Adrenal gland (tissue), 12 donors: ENCODE data around the gene SSBP3. TPM values are rescaled to one million over a fixed set of nuclear protein-coding genes. Genes with fewer than 3 reads are reported as not detected.
A peak's percentile ranks its signal among the peaks of the same experiment; 100 is the strongest.

Experiments used
- DNase-seq, 7 donors: peaks; one replicate each; pipeline ENCODE4 v3.0.0-alpha.2; 2019 to 2020
- H3K27ac ChIP-seq, 5 donors: fragments of 200-600 bp; sonication (generic) in 4 of 5; 1 replicate in 3 of 5; 2 replicates in 2 of 5; pipeline versions ENCODE4 v1.5.1 to v1.8.0; 2016 to 2020; ENCODE audit warnings: mild to moderate bottlenecking in 1 of 5
- H3K27me3 ChIP-seq: fragments of 200-600 bp; 2 replicates; pipeline ENCODE4 v1.8.0; 2021
- H3K36me3 ChIP-seq, 2 donors: fragments of 200-600 bp; replicated peaks in 1 of 2; 1 replicate in 1 of 2; 2 replicates in 1 of 2; pipeline versions ENCODE4 v1.5.1 to v1.8.0; 2018 to 2022
- H3K4me1 ChIP-seq, 2 donors: fragments of 200-600 bp; replicated peaks in 1 of 2; 1 replicate in 1 of 2; 2 replicates in 1 of 2; pipeline versions ENCODE4 v1.5.1 to v1.8.0; 2018 to 2021
- H3K4me3 ChIP-seq, 4 donors: fragments of 200-600 bp; sonication (generic) in 3 of 4; one replicate each; pipeline ENCODE4 v1.5.1; 2016 to 2018
- H3K9me3 ChIP-seq, 3 donors: fragments of 200-600 bp; sonication (generic) in 1 of 3; replicated peaks in 1 of 3; 1 replicate in 2 of 3; 2 replicates in 1 of 3; pipeline versions ENCODE4 v1.5.1 to v1.8.0; 2016 to 2021
- CTCF ChIP-seq, 6 experiments: fragments of 450-650 bp in 4 of 6; fragments of 200-600 bp in 2 of 6; sonication (generic) in 1 of 6; IDR thresholded peaks; 1 replicate in 5 of 6; 2 replicates in 1 of 6; pipeline versions ENCODE4 v1.5.1 to v1.8.0; 2016 to 2021; ENCODE audit warnings: antibody characterized with exemption in 6 of 6, mild to moderate bottlenecking in 2 of 6, moderate library complexity in 1 of 6
- POLR2A ChIP-seq, 2 donors: fragments of 450-650 bp; IDR thresholded peaks; one replicate each; pipeline ENCODE4 v1.6.1; 2017; ENCODE audit warnings: antibody characterized with exemption in 2 of 2, mild to moderate bottlenecking in 2 of 2, moderate library complexity in 1 of 2
- WGBS, 4 donors: extraction: QIAGEN DNeasy Blood & Tissue Kit in 2 of 4; methylation state at CpG; one replicate each; pipeline versions ENCODE4 v1.1.5 to v1.1.7; 2013 to 2017; 5-methylcytosine and 5-hydroxymethylcytosine counted together
- intact Hi-C, 2 donors: fragments of 100-400 bp; cut with DNase I; formaldehyde crosslinking; loops; one replicate each; pipeline versions ENCODE4 v1.14.1 to v1.15.0; 2022 to 2023
- polyA plus RNA-seq, 3 donors: library from polyadenylated mRNA; stranded (reverse); fragments of 200-250 nt in 2 of 3; fragments of 350-450 nt in 1 of 3; fragmentation: Illumina TruSeq in 1 of 3; extraction: RNeasy Lipid Tissue Mini Kit (QIAGEN cat#74804) in 1 of 3; gene quantifications; one replicate each; pipeline ENCODE4 v1.2.3, GENCODE V29; 2013 to 2014
- total RNA-seq, 9 donors: library from RNA; depleted of rRNA in 4 of 9; stranded (reverse); fragments of >200 nt in 4 of 9; fragments of 120-200 nt in 1 of 9; fragmentation: NEBNext Ultra II Directional in 1 of 9; extraction: Animal tissue kit (Norgen Biotek cat#: 25700) in 1 of 9; gene quantifications; one replicate each; pipeline versions ENCODE4 v1.1.0 to v1.2.4, GENCODE V29; 2013 to 2023
- donor health status: healthy with polysubstance abuse.
- donor health status: Bipolar disorder and iron deficiency.
- donor health status: DM: yes; HTN: yes; CAD: no.
- donor health status: DM: no; HTN: no; CAD: no.
- donor health status: DM: no; HTN: no; CAD: no.
- donor health status: DM: yes; HTN: yes; CAD: no.

The SSBP3 gene
- total and polyA plus RNA-seq, 12 donors = 15.3 to 150 (median 66.0) TPM

- H3K4me1 ChIP-seq = peaks cover 39 to 74% of the 10 kb centered on the region in 2 donors
- peak overlapping the region in 1 of 4 donors; percentile 10 for H3K4me3 ChIP-seq
- no peak for TF ChIP-seq POLR2A (IDR thresholded peaks at IDR 0.05)
- intact Hi-C loops = no loop called here
- no peak for DNase-seq
- 84 to 86% (median 85%) methylated on average over 15 to 16 of the region's 16 CpGs for WGBS, 4 donors
- no peaks in the 10 kb centered on the region for H3K9me3 ChIP-seq
- H3K36me3 ChIP-seq = peaks cover 0 to 5% of the 10 kb centered on the region in 2 donors
- H3K27ac ChIP-seq = peak overlapping the region in 3 of 5 donors; percentile 13 to 90 (median 86)
- no peaks in the 10 kb centered on the region for H3K27me3 ChIP-seq
These were observed 27.2 kb downstream of the SSBP3 start for GRCh38 chr1:54378874-54379554.

GRCh38 chr1:54378157-54378873 is 27.9 kb downstream of the SSBP3 start:
- no peaks in the 10 kb centered on the region for H3K9me3 ChIP-seq

GRCh38 chr1:54377040-54377691 is 29.0 kb downstream of the SSBP3 start:
- no peak overlapping the region for H3K4me3 ChIP-seq
- peaks cover 0 to 5% of the 10 kb centered on the region in 2 donors for H3K36me3 ChIP-seq
- TF ChIP-seq CTCF (IDR thresholded peaks at IDR 0.05) = no peak
- peak in 1 of 2 donors; percentile 28 for TF ChIP-seq POLR2A (IDR thresholded peaks at IDR 0.05)
- H3K4me1 ChIP-seq = peaks cover 39 to 84% of the 10 kb centered on the region in 2 donors
- intact Hi-C loops = no loop called here
- no peaks in the 10 kb centered on the region for H3K27me3 ChIP-seq
- H3K27ac ChIP-seq = peak overlapping the region; percentile 35 to 94 (median 67)
- peak; percentile 54 to 86 (median 84) for DNase-seq
- no peaks in the 10 kb centered on the region for H3K9me3 ChIP-seq
- WGBS, 4 donors = 37 to 48% (median 41%) methylated on average over 6 to 8 of the region's 8 CpGs

More at GRCh38 chr1:54378157-54378873, 27.9 kb downstream of the SSBP3 start:
- Histone ChIP-seq H3K4me3 (no peak overlapping the region), H3K36me3 (peaks cover 0 to 5% of the 10 kb centered on the region in 2 donors), H3K27ac (peak overlapping the region in 3 of 5 donors; percentile 13 to 90 (median 86)), H3K27me3 (no peaks in the 10 kb centered on the region), H3K4me1 (peaks cover 39 to 74% of the 10 kb centered on the region in 2 donors)
- WGBS, 4 donors = 68 to 81% (median 76%) methylated on average over 17 of the region's 17 CpGs
- intact Hi-C loops = no loop called here
- DNase-seq = no peak
- no peak for TF ChIP-seq CTCF (IDR thresholded peaks at IDR 0.05)

- 66 to 74% (median 70%) methylated on average over 7 of the region's 7 CpGs for WGBS, 4 donors
- peaks cover 45 to 90% of the 10 kb centered on the region in 2 donors for H3K4me1 ChIP-seq
- H3K9me3 ChIP-seq = no peaks in the 10 kb centered on the region
- DNase-seq = peak; percentile 56 to 84 (median 73)
- TF ChIP-seq CTCF (IDR thresholded peaks at IDR 0.05) (no peak), POLR2A (IDR thresholded peaks at IDR 0.05) (no peak)
- no peak overlapping the region for H3K4me3 ChIP-seq
- intact Hi-C loops = no loop called here
- no peaks in the 10 kb centered on the region for H3K27me3 ChIP-seq
- peaks cover 0 to 5% of the 10 kb centered on the region in 2 donors for H3K36me3 ChIP-seq
- H3K27ac ChIP-seq = peak overlapping the region; percentile 35 to 94 (median 67)
These were observed 29.7 kb downstream of the SSBP3 start for GRCh38 chr1:54376430-54377039.
